Measurements from ENCODE around the gene IZUMO4. TPM values are rescaled to one million over a fixed set of nuclear protein-coding genes. Genes with fewer than 3 reads are reported as not detected.

Gene IZUMO4
- total and polyA plus RNA-seq, 10 of the 15 experiments (the other 5 are each of a cell fraction or from before 2014, with no cell fraction given), result 0.53 to 27.1 (median 7.5) TPM

DNA sequence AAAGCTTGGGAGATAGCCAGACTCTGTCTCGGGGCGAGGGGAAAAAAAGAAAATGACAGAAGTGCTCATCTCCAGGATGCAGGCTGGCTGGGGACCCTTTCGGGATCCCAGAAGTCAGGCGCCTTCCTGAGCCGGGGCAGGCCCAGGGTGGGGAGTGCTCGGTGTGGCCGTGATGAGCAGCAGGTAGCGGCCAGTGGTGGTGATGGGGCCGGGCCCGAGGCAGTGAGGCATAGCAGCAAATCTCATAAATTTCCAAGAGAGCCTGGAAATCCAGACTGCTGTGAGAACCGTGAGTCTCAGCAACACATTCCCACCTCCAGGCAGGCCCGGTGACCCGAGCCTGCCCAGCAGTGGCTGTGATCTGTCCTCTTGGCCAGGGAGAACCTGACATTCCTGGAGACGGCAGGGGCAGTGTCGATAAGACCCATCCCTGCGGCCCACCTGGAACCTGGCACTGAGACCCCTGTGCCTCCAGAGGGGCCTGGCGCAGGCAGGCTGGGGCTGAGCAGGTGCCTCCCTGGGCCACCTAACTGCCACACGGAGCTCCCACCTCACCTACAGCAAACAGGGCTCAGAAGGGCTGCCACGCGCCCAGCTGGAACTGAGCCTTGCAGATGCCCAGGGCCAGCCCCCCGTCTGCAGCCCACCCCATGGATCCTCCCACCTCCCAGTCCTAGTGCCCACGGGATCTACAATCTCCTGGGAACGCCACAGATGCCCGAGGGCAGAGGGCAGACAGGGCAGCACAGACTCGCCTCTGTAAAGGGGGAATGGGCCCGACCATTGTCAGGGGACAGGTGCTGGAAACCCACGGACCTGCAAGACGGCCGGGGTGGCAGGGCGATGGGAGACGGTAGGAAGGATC is 23.4 kb downstream of the IZUMO4 start (continued):
- TF ChIP-seq, protein P1, sequence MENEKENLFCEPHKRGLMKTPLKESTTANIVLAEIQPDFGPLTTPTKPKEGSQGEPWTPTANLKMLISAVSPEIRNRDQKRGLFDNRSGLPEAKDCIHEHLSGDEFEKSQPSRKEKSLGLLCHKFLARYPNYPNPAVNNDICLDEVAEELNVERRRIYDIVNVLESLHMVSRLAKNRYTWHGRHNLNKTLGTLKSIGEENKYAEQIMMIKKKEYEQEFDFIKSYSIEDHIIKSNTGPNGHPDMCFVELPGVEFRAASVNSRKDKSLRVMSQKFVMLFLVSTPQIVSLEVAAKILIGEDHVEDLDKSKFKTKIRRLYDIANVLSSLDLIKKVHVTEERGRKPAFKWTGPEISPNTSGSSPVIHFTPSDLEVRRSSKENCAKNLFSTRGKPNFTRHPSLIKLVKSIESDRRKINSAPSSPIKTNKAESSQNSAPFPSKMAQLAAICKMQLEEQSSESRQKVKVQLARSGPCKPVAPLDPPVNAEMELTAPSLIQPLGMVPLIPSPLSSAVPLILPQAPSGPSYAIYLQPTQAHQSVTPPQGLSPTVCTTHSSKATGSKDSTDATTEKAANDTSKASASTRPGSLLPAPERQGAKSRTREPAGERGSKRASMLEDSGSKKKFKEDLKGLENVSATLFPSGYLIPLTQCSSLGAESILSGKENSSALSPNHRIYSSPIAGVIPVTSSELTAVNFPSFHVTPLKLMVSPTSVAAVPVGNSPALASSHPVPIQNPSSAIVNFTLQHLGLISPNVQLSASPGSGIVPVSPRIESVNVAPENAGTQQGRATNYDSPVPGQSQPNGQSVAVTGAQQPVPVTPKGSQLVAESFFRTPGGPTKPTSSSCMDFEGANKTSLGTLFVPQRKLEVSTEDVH (IDR thresholded peaks at IDR 0.05; ENCODE audit: low read depth, partially characterized antibody), result no peak
- TF ChIP-seq, protein P2, sequence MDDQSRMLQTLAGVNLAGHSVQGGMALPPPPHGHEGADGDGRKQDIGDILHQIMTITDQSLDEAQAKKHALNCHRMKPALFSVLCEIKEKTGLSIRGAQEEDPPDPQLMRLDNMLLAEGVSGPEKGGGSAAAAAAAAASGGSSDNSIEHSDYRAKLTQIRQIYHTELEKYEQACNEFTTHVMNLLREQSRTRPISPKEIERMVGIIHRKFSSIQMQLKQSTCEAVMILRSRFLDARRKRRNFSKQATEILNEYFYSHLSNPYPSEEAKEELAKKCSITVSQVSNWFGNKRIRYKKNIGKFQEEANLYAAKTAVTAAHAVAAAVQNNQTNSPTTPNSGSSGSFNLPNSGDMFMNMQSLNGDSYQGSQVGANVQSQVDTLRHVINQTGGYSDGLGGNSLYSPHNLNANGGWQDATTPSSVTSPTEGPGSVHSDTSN (IDR thresholded peaks at IDR 0.05; ENCODE audit: insufficient replicate concordance, low read depth, low read length), result no peak
- TF ChIP-seq KDM1A (IDR thresholded peaks at IDR 0.05; ENCODE audit: borderline replicate concordance), result no peak
- TF ChIP-seq, protein P3, sequence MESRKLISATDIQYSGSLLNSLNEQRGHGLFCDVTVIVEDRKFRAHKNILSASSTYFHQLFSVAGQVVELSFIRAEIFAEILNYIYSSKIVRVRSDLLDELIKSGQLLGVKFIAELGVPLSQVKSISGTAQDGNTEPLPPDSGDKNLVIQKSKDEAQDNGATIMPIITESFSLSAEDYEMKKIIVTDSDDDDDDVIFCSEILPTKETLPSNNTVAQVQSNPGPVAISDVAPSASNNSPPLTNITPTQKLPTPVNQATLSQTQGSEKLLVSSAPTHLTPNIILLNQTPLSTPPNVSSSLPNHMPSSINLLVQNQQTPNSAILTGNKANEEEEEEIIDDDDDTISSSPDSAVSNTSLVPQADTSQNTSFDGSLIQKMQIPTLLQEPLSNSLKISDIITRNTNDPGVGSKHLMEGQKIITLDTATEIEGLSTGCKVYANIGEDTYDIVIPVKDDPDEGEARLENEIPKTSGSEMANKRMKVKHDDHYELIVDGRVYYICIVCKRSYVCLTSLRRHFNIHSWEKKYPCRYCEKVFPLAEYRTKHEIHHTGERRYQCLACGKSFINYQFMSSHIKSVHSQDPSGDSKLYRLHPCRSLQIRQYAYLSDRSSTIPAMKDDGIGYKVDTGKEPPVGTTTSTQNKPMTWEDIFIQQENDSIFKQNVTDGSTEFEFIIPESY (IDR thresholded peaks at IDR 0.05), result no peak

DNA sequence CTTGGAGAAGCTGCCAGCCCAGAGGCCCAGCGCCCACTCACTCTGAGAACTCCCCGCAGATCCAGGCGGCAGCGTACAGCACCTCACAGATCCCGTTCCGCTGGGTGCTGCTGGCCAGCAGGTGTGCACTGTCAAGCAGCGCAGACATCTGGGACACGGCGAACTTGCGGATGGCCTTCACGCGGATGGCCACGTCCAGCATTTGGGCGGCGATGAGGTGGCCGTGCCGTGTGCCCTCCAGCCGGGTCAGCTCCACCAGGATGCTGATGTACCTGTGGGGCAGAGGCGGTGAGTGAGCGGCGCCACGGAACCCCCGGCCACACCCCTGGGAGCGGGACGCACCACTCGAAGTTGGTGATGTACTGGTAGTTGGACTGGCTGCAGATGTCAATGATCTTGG is 24.1 kb downstream of the IZUMO4 start:
- H3K4me1 ChIP-seq (ENCODE audit: control insufficient read depth, insufficient read depth, low read length), result no peaks in the 10 kb centered on the region
- H3K9ac ChIP-seq (ENCODE audit: control insufficient read depth, insufficient read depth, low read length), result no peak overlapping the region
- DNase-seq (ENCODE audit: low read depth, low spot score) (no peak), FAIRE-seq (no peak), ATAC-seq (no peak)
- peaks cover 6 to 54% of the 10 kb centered on the region in 2 experiments; a peak in 3 of 4 replicates for H3K36me3 ChIP-seq (ENCODE audit: control insufficient read depth in 2 of 2, insufficient read depth in 2 of 2, low read length in 1 of 2)
- ChIA-PET SMC1A (ENCODE audit: uncharacterized antibody, unreplicated experiment) (no interaction called here), CTCF (no interaction called here), RAD21 (ENCODE audit: unreplicated experiment) (no interaction called here), POLR2A (no interaction called here)
- no peaks in the 10 kb centered on the region for H3K9me3 ChIP-seq (replicated peaks; ENCODE audit: control insufficient read depth, insufficient read depth, low read length)
- H3K27ac ChIP-seq (ENCODE audit: control insufficient read depth, insufficient read depth), result no peak overlapping the region
- in situ Hi-C loops (cut with MboI) (no loop called here), intact Hi-C loops (cut with micrococcal nuclease; ENCODE audit: unreplicated experiment) (no loop called here)
- H2AFZ ChIP-seq (ENCODE audit: control insufficient read depth, low read depth, low read length), result no peak overlapping the region
- no TSS peak for BruUV-seq (replicated peaks)
- TF ChIP-seq FOXM1 (IDR thresholded peaks at IDR 0.05; ENCODE audit: low read depth, low read length) (no peak), POLR2A (IDR thresholded peaks at IDR 0.05; ENCODE audit: low read depth, low read length) (0 out of 2 replicates have a peak, but pooled peaks have one; percentile 30), TCF3 (IDR thresholded peaks at IDR 0.05; ENCODE audit: borderline replicate concordance, insufficient read depth, low read depth, low read length) (no peak)
- 96% methylated on average over 26 of the region's 26 CpGs for WGBS (ENCODE audit: insufficient coverage, insufficient replicate concordance, low lambda C conversion rate, missing lambda C conversion rate)
- no peaks in the 10 kb centered on the region for H3K27me3 ChIP-seq (replicated peaks in 1 of 2; ENCODE audit: control insufficient read depth in 2 of 2, insufficient read depth in 2 of 2, low read length in 1 of 2)
- H3K4me3 ChIP-seq, result no peak overlapping the region
- H3K79me2 ChIP-seq (ENCODE audit: control insufficient read depth, insufficient read depth, low read length), result no peaks in the 10 kb centered on the region
- no peak overlapping the region for H3K4me2 ChIP-seq (ENCODE audit: control insufficient read depth, insufficient read depth)
- H4K20me1 ChIP-seq (ENCODE audit: control insufficient read depth, insufficient read depth), result no peaks in the 10 kb centered on the region

Measured in GM12878 (cell line).